Stomach (tissue), 4 donors: ENCODE measurements around the gene FOXE3.
"Not testable (repeated sequence)": the region's sequence is repeated elsewhere in the genome, so short reads cannot be mapped to it uniquely, and the experiment has no call there.

Experiments used
- EP300 ChIP-seq: sonication (generic); formaldehyde crosslinking; IDR thresholded peaks from one replicate; pipeline ENCODE4 v1.6.1; 2017; ENCODE audit warnings: antibody characterized with exemption
- POLR2A ChIP-seq, 4 donors: fragments of 450-650 bp; IDR thresholded peaks; one replicate each; pipeline ENCODE4 v1.6.1; 2016; ENCODE audit warnings: antibody characterized with exemption in 4 of 4, control low read depth in 2 of 4, mild to moderate bottlenecking in 1 of 4, moderate library complexity in 1 of 4
- POLR2AphosphoS5 ChIP-seq, 3 donors: sonication (generic); formaldehyde crosslinking; IDR thresholded peaks; one replicate each; pipeline ENCODE4 v1.6.1; 2016; ENCODE audit warnings: antibody characterized with exemption in 3 of 3
- TF ChIP-seq, protein P1 (sequence below), 7 experiments: fragments of 450-650 bp in 4 of 7; fragments of 200-600 bp in 3 of 7; sonication (generic) in 3 of 7; IDR thresholded peaks; one replicate each; pipeline ENCODE4 v1.5.1; 2016 to 2019; ENCODE audit warnings: antibody characterized with exemption in 7 of 7, control low read depth in 2 of 7, mild to moderate bottlenecking in 1 of 7

DNA sequence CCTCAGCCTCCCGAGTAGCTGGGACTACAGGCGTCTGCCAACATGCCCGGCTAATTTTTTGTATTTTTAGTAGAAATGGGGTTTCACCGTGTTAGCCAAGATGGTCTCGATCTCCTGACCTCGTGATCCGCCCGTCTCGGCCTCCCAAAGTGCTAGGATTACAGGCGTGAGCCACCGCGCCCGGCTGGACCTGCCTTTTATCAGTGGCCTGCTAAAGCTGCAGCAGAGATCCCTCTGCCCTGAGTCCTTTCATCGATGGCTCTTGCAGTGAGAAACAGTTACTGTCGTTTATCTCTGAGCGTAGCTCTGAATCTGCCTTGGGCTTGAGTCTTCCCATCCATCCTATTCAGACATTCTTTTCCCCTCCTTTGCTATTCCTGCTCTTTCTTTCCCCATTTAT is 41.5 kb downstream of the FOXE3 start:
- TF ChIP-seq, protein P1, sequence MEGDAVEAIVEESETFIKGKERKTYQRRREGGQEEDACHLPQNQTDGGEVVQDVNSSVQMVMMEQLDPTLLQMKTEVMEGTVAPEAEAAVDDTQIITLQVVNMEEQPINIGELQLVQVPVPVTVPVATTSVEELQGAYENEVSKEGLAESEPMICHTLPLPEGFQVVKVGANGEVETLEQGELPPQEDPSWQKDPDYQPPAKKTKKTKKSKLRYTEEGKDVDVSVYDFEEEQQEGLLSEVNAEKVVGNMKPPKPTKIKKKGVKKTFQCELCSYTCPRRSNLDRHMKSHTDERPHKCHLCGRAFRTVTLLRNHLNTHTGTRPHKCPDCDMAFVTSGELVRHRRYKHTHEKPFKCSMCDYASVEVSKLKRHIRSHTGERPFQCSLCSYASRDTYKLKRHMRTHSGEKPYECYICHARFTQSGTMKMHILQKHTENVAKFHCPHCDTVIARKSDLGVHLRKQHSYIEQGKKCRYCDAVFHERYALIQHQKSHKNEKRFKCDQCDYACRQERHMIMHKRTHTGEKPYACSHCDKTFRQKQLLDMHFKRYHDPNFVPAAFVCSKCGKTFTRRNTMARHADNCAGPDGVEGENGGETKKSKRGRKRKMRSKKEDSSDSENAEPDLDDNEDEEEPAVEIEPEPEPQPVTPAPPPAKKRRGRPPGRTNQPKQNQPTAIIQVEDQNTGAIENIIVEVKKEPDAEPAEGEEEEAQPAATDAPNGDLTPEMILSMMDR (IDR thresholded peaks at IDR 0.05), result not testable (repeated sequence)
- TF ChIP-seq POLR2A (IDR thresholded peaks at IDR 0.05); EP300; POLR2AphosphoS5 (IDR thresholded peaks at IDR 0.05): not testable (repeated sequence)
